Immature natural killer cell (primary cell): ENCODE results near the gene VTCN1. TPM values are rescaled to one million over a fixed set of nuclear protein-coding genes. Genes with fewer than 3 reads are reported as not detected.

Experiments
- DNase-seq, 3 donors: peaks; one replicate each; pipeline ENCODE4 v3.0.0; 2022; ENCODE audit warnings: mixed read lengths in 1 of 3
- H3K27ac Mint-ChIP-seq, 6 donors: one replicate each; pipeline ENCODE4 v1.8.0; 2020; ENCODE audit warnings: mixed read lengths in 6 of 6, mild to moderate bottlenecking in 5 of 6, inconsistent platforms in 4 of 6, moderate library complexity in 3 of 6
- H3K27me3 Mint-ChIP-seq, 3 donors: one replicate each; pipeline ENCODE4 v1.8.0; 2020 to 2021; ENCODE audit warnings: low read depth in 3 of 3, mild to moderate bottlenecking in 3 of 3, mixed read lengths in 3 of 3, moderate library complexity in 3 of 3, inconsistent platforms in 1 of 3
- H3K36me3 Mint-ChIP-seq, 3 donors: one replicate each; pipeline ENCODE4 v1.8.0; 2020; ENCODE audit warnings: mixed read lengths in 3 of 3, inconsistent platforms in 2 of 3, mild to moderate bottlenecking in 2 of 3
- H3K4me1 Mint-ChIP-seq, 2 donors: one replicate each; pipeline ENCODE4 v1.8.0; 2020; ENCODE audit warnings: inconsistent platforms in 2 of 2, mild to moderate bottlenecking in 2 of 2, mixed read lengths in 2 of 2, moderate library complexity in 1 of 2
- H3K4me3 Mint-ChIP-seq, 5 donors: one replicate each; pipeline ENCODE4 v1.8.0; 2020; ENCODE audit warnings: mild to moderate bottlenecking in 5 of 5, mixed read lengths in 5 of 5, inconsistent platforms in 3 of 5, moderate library complexity in 3 of 5
- H3K9me3 Mint-ChIP-seq, 6 donors: one replicate each; pipeline ENCODE4 v1.8.0; 2020; ENCODE audit warnings: mild to moderate bottlenecking in 6 of 6, mixed read lengths in 6 of 6, inconsistent platforms in 4 of 6, moderate library complexity in 3 of 6
- polyA plus RNA-seq, 3 donors: library from polyadenylated mRNA; unstranded; fragments of 300-500 nt; fragmentation: Illumina TruSeq; gene quantifications; one replicate each; pipeline ENCODE4 v1.2.3, GENCODE V29; 2021

VTCN1 gene
- polyA plus RNA-seq, 3 donors from 2014 or later, result not detected

GRCh38 chr1:117188816-117189437 lies 21.8 kb downstream of the VTCN1 start:
- no peak overlapping the region for H3K27ac Mint-ChIP-seq
- DNase-seq, result no peak
- no peaks in the 10 kb centered on the region for H3K36me3 Mint-ChIP-seq
- H3K4me3 Mint-ChIP-seq, result no peak overlapping the region
- H3K4me1 Mint-ChIP-seq, result no peaks in the 10 kb centered on the region
- H3K27me3 Mint-ChIP-seq, result peaks cover 2 to 13% (median 2%) of the 10 kb centered on the region in 3 donors
- peaks cover 0 to 2% (median 0%) of the 10 kb centered on the region in 6 donors for H3K9me3 Mint-ChIP-seq

- H3K4me1 Mint-ChIP-seq, result no peaks in the 10 kb centered on the region
- DNase-seq, result no peak
- H3K27me3 Mint-ChIP-seq, result peaks cover 2 to 13% (median 2%) of the 10 kb centered on the region in 3 donors
- H3K36me3 Mint-ChIP-seq, result no peaks in the 10 kb centered on the region
- H3K4me3 Mint-ChIP-seq, result no peak overlapping the region
- H3K9me3 Mint-ChIP-seq, result peaks cover 0 to 2% (median 0%) of the 10 kb centered on the region in 6 donors
- no peak overlapping the region for H3K27ac Mint-ChIP-seq
Observed at GRCh38 chr1:117188170-117188815, 22.4 kb downstream of the VTCN1 start.

GRCh38 chr1:117183112-117183511 lies 27.6 kb downstream of the VTCN1 start:
- no peaks in the 10 kb centered on the region for H3K9me3 Mint-ChIP-seq
- H3K36me3 Mint-ChIP-seq, result no peaks in the 10 kb centered on the region
- peaks cover 2 to 7% (median 2%) of the 10 kb centered on the region in 3 donors for H3K27me3 Mint-ChIP-seq
- no peak overlapping the region for H3K4me3 Mint-ChIP-seq
- no peaks in the 10 kb centered on the region for H3K4me1 Mint-ChIP-seq
- no peak overlapping the region for H3K27ac Mint-ChIP-seq
- DNase-seq, result no peak

- no peaks in the 10 kb centered on the region for H3K4me1 Mint-ChIP-seq
- no peak for DNase-seq
- no peak overlapping the region for H3K27ac Mint-ChIP-seq
- no peaks in the 10 kb centered on the region for H3K36me3 Mint-ChIP-seq
- H3K27me3 Mint-ChIP-seq, result peaks cover 2 to 5% (median 2%) of the 10 kb centered on the region in 3 donors
- H3K9me3 Mint-ChIP-seq, result no peaks in the 10 kb centered on the region
- no peak overlapping the region for H3K4me3 Mint-ChIP-seq
Observed at GRCh38 chr1:117182319-117182718, 28.4 kb downstream of the VTCN1 start.

- Mint-ChIP-seq H3K27ac (no peak overlapping the region), H3K36me3 (no peaks in the 10 kb centered on the region), H3K27me3 (peaks cover 2 to 4% (median 2%) of the 10 kb centered on the region in 3 donors), H3K9me3 (no peaks in the 10 kb centered on the region), H3K4me3 (no peak overlapping the region), H3K4me1 (no peaks in the 10 kb centered on the region)
- DNase-seq, result no peak
Observed at GRCh38 chr1:117181630-117182041, 29.1 kb downstream of the VTCN1 start.

- Mint-ChIP-seq H3K9me3 (no peaks in the 10 kb centered on the region), H3K4me3 (no peak overlapping the region), H3K27ac (no peak overlapping the region), H3K4me1 (no peaks in the 10 kb centered on the region), H3K27me3 (peaks cover 0 to 2% (median 0%) of the 10 kb centered on the region in 3 donors), H3K36me3 (no peaks in the 10 kb centered on the region)
- DNase-seq, result no peak
Observed at GRCh38 chr1:117180147-117180967, 30.4 kb downstream of the VTCN1 start.

- H3K4me1 Mint-ChIP-seq, result no peaks in the 10 kb centered on the region
- no peak overlapping the region for H3K27ac Mint-ChIP-seq
- H3K4me3 Mint-ChIP-seq, result no peak overlapping the region
- DNase-seq, result no peak
- peaks cover 0 to 2% (median 1%) of the 10 kb centered on the region in 3 donors for H3K27me3 Mint-ChIP-seq
- H3K36me3 Mint-ChIP-seq, result no peaks in the 10 kb centered on the region
- no peaks in the 10 kb centered on the region for H3K9me3 Mint-ChIP-seq
Observed at GRCh38 chr1:117179471-117179870, 31.3 kb downstream of the VTCN1 start.

- Mint-ChIP-seq H3K36me3 (no peaks in the 10 kb centered on the region), H3K27me3 (peaks cover 0 to 7% (median 2%) of the 10 kb centered on the region in 3 donors), H3K27ac (no peak overlapping the region), H3K4me3 (no peak overlapping the region), H3K9me3 (no peaks in the 10 kb centered on the region), H3K4me1 (no peaks in the 10 kb centered on the region)
- no peak for DNase-seq
Observed at GRCh38 chr1:117178756-117179155, 32.0 kb downstream of the VTCN1 start.

GRCh38 chr1:117177376-117177775 lies 33.4 kb downstream of the VTCN1 start:
- no peak for DNase-seq
- Mint-ChIP-seq H3K27ac (no peak overlapping the region), H3K4me1 (no peaks in the 10 kb centered on the region), H3K9me3 (no peaks in the 10 kb centered on the region), H3K36me3 (no peaks in the 10 kb centered on the region), H3K27me3 (peaks cover 0 to 7% (median 3%) of the 10 kb centered on the region in 3 donors), H3K4me3 (no peak overlapping the region)

GRCh38 chr1:117176579-117176978 lies 34.1 kb downstream of the VTCN1 start:
- H3K4me3 Mint-ChIP-seq, result no peak overlapping the region

GRCh38 chr1:117174851-117175250 lies 35.9 kb downstream of the VTCN1 start:
- no peaks in the 10 kb centered on the region for H3K9me3 Mint-ChIP-seq
- H3K4me3 Mint-ChIP-seq, result no peak overlapping the region
- H3K36me3 Mint-ChIP-seq, result no peaks in the 10 kb centered on the region
- no peak overlapping the region for H3K27ac Mint-ChIP-seq
- H3K4me1 Mint-ChIP-seq, result no peaks in the 10 kb centered on the region
- DNase-seq, result no peak
- H3K27me3 Mint-ChIP-seq, result peaks cover 0 to 7% (median 3%) of the 10 kb centered on the region in 3 donors

More at GRCh38 chr1:117176579-117176978, 34.1 kb downstream of the VTCN1 start:
- no peaks in the 10 kb centered on the region for H3K4me1 Mint-ChIP-seq
- no peaks in the 10 kb centered on the region for H3K9me3 Mint-ChIP-seq
- no peak overlapping the region for H3K27ac Mint-ChIP-seq
- H3K36me3 Mint-ChIP-seq, result no peaks in the 10 kb centered on the region
- no peak for DNase-seq
- peaks cover 0 to 7% (median 3%) of the 10 kb centered on the region in 3 donors for H3K27me3 Mint-ChIP-seq

GRCh38 chr1:117173691-117174090 lies 37.0 kb downstream of the VTCN1 start:
- Mint-ChIP-seq H3K4me3 (no peak overlapping the region), H3K27ac (no peak overlapping the region), H3K4me1 (no peaks in the 10 kb centered on the region), H3K36me3 (no peaks in the 10 kb centered on the region), H3K9me3 (no peaks in the 10 kb centered on the region), H3K27me3 (peaks cover 0 to 7% (median 3%) of the 10 kb centered on the region in 3 donors)
- DNase-seq, result no peak

- no peaks in the 10 kb centered on the region for H3K4me1 Mint-ChIP-seq
- H3K27ac Mint-ChIP-seq, result no peak overlapping the region
- peaks cover 0 to 7% (median 3%) of the 10 kb centered on the region in 3 donors for H3K27me3 Mint-ChIP-seq
- no peaks in the 10 kb centered on the region for H3K36me3 Mint-ChIP-seq
- H3K4me3 Mint-ChIP-seq, result no peak overlapping the region
- no peaks in the 10 kb centered on the region for H3K9me3 Mint-ChIP-seq
- no peak for DNase-seq
Observed at GRCh38 chr1:117173006-117173405, 37.7 kb downstream of the VTCN1 start.

GRCh38 chr1:117171900-117172511 lies 38.7 kb downstream of the VTCN1 start:
- Mint-ChIP-seq H3K9me3 (no peaks in the 10 kb centered on the region), H3K4me3 (no peak overlapping the region), H3K27me3 (peaks cover 0 to 7% (median 3%) of the 10 kb centered on the region in 3 donors), H3K27ac (no peak overlapping the region), H3K4me1 (no peaks in the 10 kb centered on the region), H3K36me3 (no peaks in the 10 kb centered on the region)
- DNase-seq, result no peak
